ENCODE results near the gene GJD4.

Gene GJD4

DNA sequence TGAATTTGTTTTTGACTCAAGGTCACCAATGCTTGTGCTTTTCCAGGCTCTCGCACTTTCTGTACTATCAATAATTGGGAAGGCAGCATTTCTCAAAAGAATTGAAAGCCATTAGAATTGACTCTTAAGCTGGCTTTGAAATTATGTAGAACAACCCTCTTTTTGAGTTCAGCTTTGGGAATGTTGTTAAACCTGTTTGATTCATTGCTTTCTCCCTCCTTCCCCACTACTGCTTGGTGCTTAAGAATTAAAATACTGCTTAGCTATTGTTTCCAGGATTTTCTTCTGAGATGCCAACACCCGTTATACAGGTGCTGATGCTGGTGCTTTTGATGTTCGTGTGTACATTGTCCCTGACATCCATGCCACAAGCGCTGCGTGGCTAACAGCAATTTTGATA, 52.5 kb downstream of the GJD4 start:
- no peak for DNase-seq (ENCODE audit: low spot score)

Data from D341Med (cell line).